Motor neuron (in vitro differentiated cells): ENCODE measurements around the gene SPEG. TPM values are rescaled to one million over a fixed set of nuclear protein-coding genes. Genes with fewer than 3 reads are reported as not detected.

ENCODE experiments used
- ATAC-seq, 8 experiments: fragments of 200-7000 bp; cut with Tn5 transposase; replicated peaks in 6 of 8; 2 replicates each; pipeline ENCODE4 v1.8.0; 2021; ENCODE audit warnings: mild to moderate bottlenecking in 8 of 8, moderate library complexity in 8 of 8
- H3K27ac ChIP-seq, 2 donors: fragments of 250-450 bp; sonication (Bioruptor Pico); 2 replicates each; pipeline ENCODE4 v1.9.0; 2021; ENCODE audit warnings: antibody characterized with exemption in 2 of 2, mild to moderate bottlenecking in 2 of 2, moderate library complexity in 1 of 2
- H3K4me1 ChIP-seq, 2 donors: fragments of 250-450 bp; sonication (Bioruptor Pico); replicated peaks in 1 of 2; 2 replicates each; pipeline ENCODE4 v1.6.1; 2021; ENCODE audit warnings: antibody characterized with exemption in 2 of 2, mild to moderate bottlenecking in 2 of 2, moderate library complexity in 1 of 2
- H3K4me3 ChIP-seq, 5 donors: fragments of 250-450 bp; sonication (Bioruptor Pico); 2 replicates each; pipeline ENCODE4 v1.9.0; 2021; ENCODE audit warnings: antibody characterized with exemption in 5 of 5, mild to moderate bottlenecking in 5 of 5, moderate library complexity in 4 of 5
- WGBS, 10 experiments: fragments of 450-650 bp; shearing (Covaris generic); methylation state at CpG; one replicate each; pipeline ENCODE4 v1.0.0; 2022; 5-methylcytosine and 5-hydroxymethylcytosine counted together
- in situ Hi-C, 9 experiments: fragments of 400-800 bp; cut with MboI; loops; one replicate each; pipeline ENCODE4 v1.15.0; 2021; ENCODE audit warnings: low sequenced_read_pairs in 9 of 9, low pct_unique_long_range_greater_than_20kb in 2 of 9; ENCODE audit not compliant: unreplicated experiment in 9 of 9
- total RNA-seq, 8 experiments: library from RNA; unstranded; fragments of 300-600 nt; gene quantifications; 2 replicates each; pipeline versions ENCODE4 v1.2.3 to v1.2.4, GENCODE V29; 2022

The SPEG gene
- total RNA-seq, 8 experiments from 2014 or later = 5.5 to 47.6 (median 26.1) TPM

DNA sequence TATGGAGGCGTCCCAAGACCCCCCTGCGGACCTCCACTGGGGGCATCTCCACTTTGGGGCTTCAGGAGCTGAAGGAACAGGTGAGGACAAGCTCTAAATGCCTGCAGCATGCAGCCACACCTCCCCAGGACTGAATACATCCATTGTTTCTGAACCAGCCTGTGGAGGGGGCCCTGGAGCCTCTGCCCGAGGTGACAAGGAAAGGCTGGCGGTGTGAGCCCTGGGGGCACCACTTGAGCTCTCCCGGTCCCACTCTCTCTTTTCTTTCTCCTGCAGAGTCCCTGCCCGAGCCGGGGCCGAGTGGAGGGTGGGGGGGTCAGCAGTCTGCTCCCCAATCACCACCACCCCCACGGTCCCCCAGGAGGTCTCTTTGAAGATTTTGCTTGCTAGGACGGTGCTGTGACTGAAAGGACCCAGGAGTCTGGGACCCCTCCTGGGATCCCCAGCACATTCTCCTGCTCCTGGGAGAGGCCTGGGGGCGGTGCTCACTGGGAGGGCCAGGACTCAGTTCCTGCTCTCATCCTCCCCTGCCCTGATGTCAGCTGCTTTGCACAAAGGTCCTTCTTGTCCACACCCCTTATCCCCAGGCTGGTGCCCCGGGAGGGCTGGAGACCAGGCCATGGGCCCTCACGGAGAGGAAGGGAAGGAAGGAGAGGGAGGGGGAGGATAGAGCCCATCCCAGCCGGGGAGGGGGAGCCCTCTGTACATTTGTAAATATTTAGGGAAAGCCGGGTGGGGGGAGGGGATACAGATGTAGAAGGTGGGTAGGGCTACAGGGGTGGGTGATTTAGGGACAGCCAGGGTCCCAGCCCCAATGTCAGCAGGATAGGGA is 103.2 kb downstream of the SPEG start:
- H3K4me1 ChIP-seq = peaks cover 10 to 15% of the 10 kb centered on the region in 2 donors
- WGBS, 10 experiments = 52 to 92% (median 63%) methylated on average over 1 to 3 of the region's 15 CpGs; no CpG with 5 or more reads in 6 of the 10 experiments
- H3K4me3 ChIP-seq = no peak overlapping the region
- in situ Hi-C loops = loop anchor here in 2 of 9 experiments (10.0 kb wide), 2 partner anchors 63 to 133 kb away; no protein-coding TSS in a partner anchor
- ATAC-seq = peak; percentile 14 to 62 (median 52)
- H3K27ac ChIP-seq = no peak overlapping the region

DNA sequence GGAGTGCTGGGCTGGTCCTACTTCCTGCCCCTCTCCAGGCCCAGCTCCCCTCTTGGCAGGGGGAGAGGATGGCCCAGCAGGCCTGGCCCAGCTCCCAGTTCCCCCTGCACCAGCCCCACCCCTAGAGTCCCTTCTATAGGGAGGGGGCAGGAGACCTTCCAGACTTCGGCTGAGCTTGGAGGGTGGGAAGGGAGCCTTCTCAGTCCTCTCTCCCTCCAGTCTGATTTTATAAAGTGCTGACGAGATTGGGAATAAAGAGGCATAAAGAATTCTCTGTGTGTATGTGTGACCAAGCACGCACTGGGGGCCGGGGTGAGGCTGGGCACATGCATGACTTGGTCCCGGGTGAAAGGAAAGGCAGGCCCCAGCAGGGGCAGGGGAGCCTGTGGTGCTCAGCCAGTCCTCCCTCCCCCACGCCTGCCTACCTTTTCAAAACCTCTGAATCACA is 103.9 kb downstream of the SPEG start:
- Histone ChIP-seq H3K4me1 (peaks cover 10 to 15% of the 10 kb centered on the region in 2 donors), H3K27ac (no peak overlapping the region), H3K4me3 (no peak overlapping the region)
- WGBS, 10 experiments = 24 to 100% (median 68%) methylated on average over 1 to 4 of the region's 6 CpGs; no CpG with 5 or more reads in 6 of the 10 experiments
- peak in 7 of 8 experiments; percentile 4 to 53 (median 35) for ATAC-seq
- in situ Hi-C loops = loop anchor here in 2 of 9 experiments (10.0 kb wide), 2 partner anchors 64 to 134 kb away; no protein-coding TSS in a partner anchor

DNA sequence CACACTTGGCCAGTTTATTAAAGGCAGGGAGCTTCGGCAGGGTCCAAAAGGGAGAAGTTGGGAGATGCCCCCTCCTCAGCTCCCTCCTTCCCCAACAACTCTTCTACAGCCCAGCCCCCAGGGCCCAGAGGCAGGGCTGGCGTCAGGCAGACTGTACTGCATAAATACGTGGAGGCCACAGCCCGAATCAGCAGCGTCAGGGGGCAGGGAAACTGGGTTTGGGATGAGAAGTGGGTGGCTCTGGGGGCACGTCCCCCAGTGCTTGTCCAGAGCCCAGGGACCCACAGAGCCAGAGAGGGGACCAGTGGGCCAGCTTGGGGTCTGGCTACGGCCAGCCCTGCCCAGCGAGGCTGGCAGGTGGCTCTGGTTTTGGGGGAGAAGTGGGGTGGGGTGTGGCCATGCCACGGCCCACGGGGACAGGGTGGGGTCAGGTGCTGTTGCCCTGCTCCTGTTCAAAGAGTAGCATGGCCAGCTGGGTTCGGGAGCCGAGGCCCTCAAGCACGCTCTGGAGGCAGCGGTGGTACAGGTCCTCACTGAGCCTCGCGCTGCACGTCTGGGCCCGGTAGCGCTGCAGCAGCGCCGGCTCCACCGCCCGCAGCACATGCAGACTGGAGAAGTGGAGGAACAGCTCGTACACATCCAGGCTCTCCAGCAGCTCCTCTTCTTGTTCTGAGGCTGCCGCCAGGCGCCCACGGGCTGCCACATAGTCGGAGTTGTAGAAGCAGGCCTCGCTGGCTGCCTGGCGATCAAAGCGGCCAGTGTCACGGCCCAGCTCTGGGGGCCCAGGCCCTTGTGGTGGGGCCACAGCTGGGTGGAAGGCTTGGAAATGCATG is 104.5 kb downstream of the SPEG start:
- Histone ChIP-seq H3K4me1 (peaks cover 10 to 15% of the 10 kb centered on the region in 2 donors), H3K27ac (no peak overlapping the region), H3K4me3 (no peak overlapping the region)
- in situ Hi-C loops = loop anchor here in 2 of 9 experiments (10.0 kb wide), 2 partner anchors 64 to 134 kb away; no protein-coding TSS in a partner anchor
- 80 to 93% methylated on average over 1 to 3 of the region's 32 CpGs; no CpG with 5 or more reads in 8 of the 10 experiments for WGBS, 10 experiments
- ATAC-seq = no peak

- Histone ChIP-seq H3K27ac (no peak overlapping the region), H3K4me1 (peaks cover 14 to 21% of the 10 kb centered on the region in 2 donors), H3K4me3 (no peak overlapping the region)
- ATAC-seq = no peak
- WGBS, 10 experiments = 77 to 100% (median 93%) methylated on average over 2 to 7 of the region's 46 CpGs; no CpG with 5 or more reads in 4 of the 10 experiments
- in situ Hi-C loops = loop anchor here in 2 of 9 experiments (10.0 kb wide), 2 partner anchors 65 to 135 kb away; no protein-coding TSS in a partner anchor
Measured at GRCh38 chr2:219539926-219540678, 105.5 kb downstream of the SPEG start.

DNA sequence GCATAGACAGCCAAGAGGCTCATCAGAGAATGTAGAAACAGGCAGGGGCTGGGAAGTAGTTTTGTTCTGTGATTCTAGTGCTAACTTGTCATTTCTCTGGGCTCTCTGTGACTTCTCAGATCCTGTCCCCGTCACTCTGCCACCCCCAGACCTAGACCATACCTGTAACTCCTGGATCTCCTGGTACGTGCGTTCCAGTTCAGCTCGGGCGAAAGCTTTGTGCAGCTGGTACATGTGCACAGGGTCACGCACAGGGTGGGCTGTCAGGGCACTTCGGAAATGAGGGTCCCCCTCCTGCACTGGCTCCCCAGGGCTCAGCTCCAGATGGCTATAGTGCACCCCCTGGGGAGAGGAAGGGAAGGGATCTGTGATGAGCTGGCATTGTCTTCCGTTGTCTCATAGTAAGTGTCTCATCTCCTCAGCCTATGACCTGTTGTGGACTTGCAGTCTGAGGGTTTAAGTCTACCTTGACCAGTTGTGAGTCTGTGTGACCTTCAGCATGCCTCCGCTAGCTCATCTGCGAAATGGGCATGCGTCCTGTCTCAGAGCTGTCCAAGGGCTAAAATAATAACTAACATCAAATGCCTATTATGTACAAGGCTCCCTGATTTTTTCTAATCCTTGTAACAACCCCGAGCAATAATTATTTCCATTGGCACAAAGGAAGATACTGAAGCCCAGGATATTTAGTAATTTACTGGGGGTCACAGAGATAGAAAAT is 106.3 kb downstream of the SPEG start:
- no peak overlapping the region for H3K27ac ChIP-seq
- ATAC-seq = no peak
- 63 to 91% (median 85%) methylated on average over 2 to 11 of the region's 12 CpGs; no CpG with 5 or more reads in 3 of the 10 experiments for whole genome bisulfite sequencing, 10 experiments
- in situ Hi-C loops = no loop called here
- peak overlapping the region in 1 of 5 donors; percentile 87 for H3K4me3 ChIP-seq
- peaks cover 16 to 22% of the 10 kb centered on the region in 2 donors for H3K4me1 ChIP-seq

DNA sequence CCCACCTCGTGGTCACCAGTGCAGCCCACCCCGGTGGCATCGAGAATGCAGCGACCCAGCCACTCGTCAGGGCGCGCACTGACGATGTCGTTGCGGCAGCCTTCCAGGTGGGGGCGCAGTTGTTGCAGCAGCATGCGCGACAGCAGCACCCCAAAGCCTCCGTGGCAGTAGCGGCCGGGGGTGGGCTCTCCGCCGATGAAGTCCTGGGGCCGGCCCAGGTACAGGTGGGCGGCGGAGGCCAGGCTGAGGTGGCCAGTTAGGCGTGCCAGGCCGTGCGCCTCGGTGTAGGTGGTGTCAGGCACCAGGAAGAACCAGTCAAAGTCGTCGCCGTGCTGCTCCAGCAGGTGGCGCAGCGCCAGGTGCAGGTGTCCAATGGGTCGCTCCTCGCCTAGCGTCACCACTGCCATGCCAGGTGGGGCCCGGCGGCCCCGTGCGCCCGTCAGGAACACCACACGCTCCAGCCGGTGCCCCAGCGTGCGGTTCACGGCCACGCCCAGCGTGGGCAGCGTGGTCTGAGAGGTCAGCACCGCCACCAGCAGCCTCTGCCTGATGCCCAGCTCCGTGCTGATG is 107.1 kb downstream of the SPEG start:
- H3K4me3 ChIP-seq = peak overlapping the region; percentile 6 to 90 (median 62)
- no peak overlapping the region for H3K27ac ChIP-seq
- WGBS, 10 experiments = 0 to 30% (median 0%) methylated on average over 1 to 3 of the region's 48 CpGs; no CpG with 5 or more reads in 7 of the 10 experiments
- H3K4me1 ChIP-seq = peaks cover 16 to 22% of the 10 kb centered on the region in 2 donors
- peak in 6 of 8 experiments; percentile 0 to 26 (median 8) for ATAC-seq
- in situ Hi-C loops = no loop called here

DNA sequence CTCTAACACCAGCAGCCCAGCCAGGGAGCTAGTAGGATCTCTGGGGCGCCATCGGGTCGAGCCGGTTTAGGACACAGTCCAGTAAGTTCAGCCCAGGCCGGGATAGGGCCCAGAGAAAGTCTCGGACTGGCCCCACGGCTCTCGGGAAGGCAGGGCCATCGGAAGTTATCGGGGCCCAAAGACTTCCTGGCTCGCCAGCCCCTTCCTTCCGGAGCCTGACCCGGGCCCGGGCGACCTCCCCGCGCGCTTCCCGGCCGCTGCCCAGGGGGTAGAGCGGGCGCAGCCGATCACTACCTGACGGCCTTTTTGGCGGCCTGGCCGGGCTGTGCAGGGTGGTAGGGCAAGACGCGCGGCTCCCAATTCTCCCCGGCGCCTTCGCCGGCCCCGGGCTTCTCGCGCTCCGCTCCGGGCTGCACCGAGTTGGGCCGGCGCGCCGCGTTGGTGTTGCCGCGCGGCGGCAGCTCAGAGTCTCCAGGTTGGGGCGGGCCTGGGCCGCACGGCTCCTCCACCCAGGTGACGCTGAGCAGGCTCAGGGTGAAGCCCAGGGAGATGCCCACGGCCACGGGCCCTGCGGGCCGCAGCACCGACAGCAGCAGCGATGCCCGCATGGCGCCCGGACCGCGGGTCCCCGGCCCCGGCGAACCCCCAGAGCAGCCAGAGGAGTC is 108.4 kb downstream of the SPEG start:
- peak overlapping the region; percentile 79 to 91 for H3K27ac ChIP-seq
- H3K4me3 ChIP-seq = peak overlapping the region; percentile 62 to 90 (median 81)
- in situ Hi-C loops = no loop called here
- H3K4me1 ChIP-seq = peaks cover 11 to 16% of the 10 kb centered on the region in 2 donors
- 0 to 2% (median 1%) methylated on average over 4 to 44 of the region's 66 CpGs; no CpG with 5 or more reads in 6 of the 10 experiments for WGBS, 10 experiments
- ATAC-seq = peak in 5 of 8 experiments; percentile 24 to 49 (median 35)

GRCh38 chr2:219543596-219544358 is 109.1 kb downstream of the SPEG start, which contains the start of the genes CHPF and TMEM198:
CHPF (minus strand) TSS chr2:219543809; CDS start chr2:219543538, 271 bp downstream.
TMEM198 (plus strand) TSS chr2:219544028; CDS start chr2:219544728, 700 bp downstream.
- Histone ChIP-seq H3K4me3 (peak within 1 kb of the TSS; percentile 62 to 90 (median 81)), H3K4me1 (peaks cover 6 to 9% of the 10 kb centered on the region in 2 donors), H3K27ac (peak within 1 kb of the TSS; percentile 79 to 91)
- WGBS, 10 experiments = 0% methylated on average over 3 of the region's 75 CpGs; no CpG with 5 or more reads in 9 of the 10 experiments
- peak; percentile 74 to 89 (median 84) for ATAC-seq
- in situ Hi-C loops = no loop called here

DNA sequence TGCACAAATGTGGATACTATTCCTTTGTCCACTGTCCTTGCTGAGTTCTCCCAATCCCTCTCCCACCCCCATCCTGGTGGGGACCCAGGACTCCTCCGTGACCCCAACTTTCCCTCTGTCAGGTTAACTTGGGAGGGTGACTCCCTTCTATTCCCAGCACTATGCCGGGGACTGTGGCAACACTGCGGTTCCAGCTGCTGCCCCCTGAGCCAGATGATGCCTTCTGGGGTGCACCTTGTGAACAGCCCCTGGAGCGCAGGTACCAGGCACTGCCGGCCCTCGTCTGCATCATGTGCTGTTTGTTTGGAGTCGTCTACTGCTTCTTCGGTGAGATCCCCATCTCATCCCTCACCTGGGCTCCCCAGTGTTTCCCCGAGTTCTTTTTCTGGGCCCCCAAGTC is 109.9 kb downstream of the SPEG start:
- in situ Hi-C loops = no loop called here
- peaks cover 6 to 9% of the 10 kb centered on the region in 2 donors for H3K4me1 ChIP-seq
- H3K4me3 ChIP-seq = peak overlapping the region; percentile 62 to 90 (median 81)
- no peak for ATAC-seq
- 10 to 55% (median 24%) methylated on average over 1 to 7 of the region's 9 CpGs; no CpG with 5 or more reads in 1 of the 10 experiments for WGBS, 10 experiments
- H3K27ac ChIP-seq = peak overlapping the region in 1 of 2 donors; percentile 76

- Histone ChIP-seq H3K4me1 (peaks cover 6 to 9% of the 10 kb centered on the region in 2 donors), H3K27ac (no peak overlapping the region), H3K4me3 (peak overlapping the region in 2 of 5 donors; percentile 62 to 87)
- no peak for ATAC-seq
- in situ Hi-C loops = no loop called here
- WGBS, 10 experiments = 53 to 100% (median 88%) methylated on average over 1 to 3 of the region's 3 CpGs; no CpG with 5 or more reads in 5 of the 10 experiments
Measured at GRCh38 chr2:219545295-219545942, 110.8 kb downstream of the SPEG start.
